Measurements from ENCODE around the gene GPBP1L1. TPM values are rescaled to one million over a fixed set of nuclear protein-coding genes. Genes with fewer than 3 reads are reported as not detected.

GPBP1L1 gene, protein sequence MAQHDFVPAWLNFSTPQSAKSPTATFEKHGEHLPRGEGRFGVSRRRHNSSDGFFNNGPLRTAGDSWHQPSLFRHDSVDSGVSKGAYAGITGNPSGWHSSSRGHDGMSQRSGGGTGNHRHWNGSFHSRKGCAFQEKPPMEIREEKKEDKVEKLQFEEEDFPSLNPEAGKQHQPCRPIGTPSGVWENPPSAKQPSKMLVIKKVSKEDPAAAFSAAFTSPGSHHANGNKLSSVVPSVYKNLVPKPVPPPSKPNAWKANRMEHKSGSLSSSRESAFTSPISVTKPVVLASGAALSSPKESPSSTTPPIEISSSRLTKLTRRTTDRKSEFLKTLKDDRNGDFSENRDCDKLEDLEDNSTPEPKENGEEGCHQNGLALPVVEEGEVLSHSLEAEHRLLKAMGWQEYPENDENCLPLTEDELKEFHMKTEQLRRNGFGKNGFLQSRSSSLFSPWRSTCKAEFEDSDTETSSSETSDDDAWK
- total RNA-seq (2012; rRNA removed) (57.4 and 83.6 TPM in 2 replicates), polyA plus RNA-seq (2012; rRNA removed) (24.0 and 31.5 TPM in 2 replicates), Bru-seq, nascent RNA (percentile 90 among the genes with signal in this experiment), BruChase-seq, experiment 1, labeled RNA remaining after a 6-hour chase (percentile 93 among the genes with signal in this experiment), BruChase-seq, experiment 2, labeled RNA remaining after a 2-hour chase (percentile 91 among the genes with signal in this experiment)
- 7.6 and 13.7 TPM in 2 replicates for polyA plus RNA-seq (2012; cell fraction: cytosol; rRNA removed)
- polyA plus RNA-seq (2012; cell fraction: nucleus; rRNA removed; ENCODE audit: low replicate concordance), result 12.7 and 65.0 TPM in 2 replicates
- long read RNA-seq, transcript GPBP1L1-202 (13 exons, 3,736 nt), result major isoform, 8 of 23 reads
- long read RNA-seq, partial matches to known transcripts, result 4 of 23 reads
- long read RNA-seq, other reads (novel, unspliced or antisense), result 7 of 23 reads

DNA sequence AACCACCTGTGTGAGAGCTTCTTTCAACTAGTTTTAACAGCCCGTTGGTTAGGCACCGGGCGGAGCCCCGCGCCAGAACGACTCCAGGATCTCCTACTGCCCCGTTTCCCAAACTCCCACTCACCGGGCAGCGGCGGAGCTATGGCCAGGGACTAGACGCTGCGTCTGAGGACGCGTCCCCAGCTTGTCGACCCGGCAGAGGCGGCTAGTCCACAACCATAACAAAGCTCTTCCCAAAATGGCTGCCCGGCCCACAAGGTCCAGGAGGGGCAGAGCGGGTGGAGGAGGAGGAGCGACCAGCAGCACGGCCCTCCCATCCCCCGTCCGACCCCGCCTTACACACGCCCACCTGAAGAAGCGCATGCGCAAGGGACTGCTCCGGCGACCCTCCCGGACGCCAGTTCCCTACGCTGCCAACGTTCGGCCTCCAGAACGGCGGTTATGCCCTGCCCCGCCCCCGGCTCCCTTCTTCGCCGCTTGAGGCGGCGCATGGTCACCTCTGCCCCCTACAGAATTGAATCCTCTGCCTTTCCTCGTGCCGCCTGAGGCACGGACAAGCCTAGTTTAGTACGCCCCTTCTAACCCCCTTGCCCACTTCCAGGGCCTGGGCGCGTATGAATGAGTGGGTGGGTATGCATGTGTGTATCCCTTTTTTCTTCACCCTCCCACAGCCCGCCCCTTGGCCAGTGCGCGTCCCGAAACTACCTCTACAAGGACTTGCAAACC, at the start of gene GPBP1L1:
Gene GPBP1L1 (minus strand): TSS at position 246 of the 726 bp plus-strand sequence. CDS start 27,446 bp downstream, outside the sequence.
- 0 out of 2 replicates have a peak within 1 kb of the TSS, but pooled peaks have one; percentile 16 for H2BK20ac ChIP-seq (ENCODE audit: low read depth, low read length)
- peak within 1 kb of the TSS; percentile 84 for H2BK5ac ChIP-seq (ENCODE audit: low read depth, low read length, poor library complexity, severe bottlenecking)
- H3K79me1 ChIP-seq (ENCODE audit: low read depth in 1 of 2, low read length in 2 of 2), result peaks cover 0 to 48% of the 10 kb centered on the region in 2 experiments; a peak in 3 of 4 replicates
- no peak for TF ChIP-seq FOS (IDR thresholded peaks at IDR 0.05; ENCODE audit: low read depth, low read length)
- no peak; the same call in 1 of the 2 replicates for TF ChIP-seq MXI1 (IDR thresholded peaks at IDR 0.05; ENCODE audit: borderline replicate concordance, low read depth, low read length)
- TF ChIP-seq CEBPB (IDR thresholded peaks at IDR 0.05; ENCODE audit: low read depth, low read length), result no peak
- TF ChIP-seq SMC3 (IDR thresholded peaks at IDR 0.05; ENCODE audit: low read depth, low read length), result no peak
- TF ChIP-seq MAZ (IDR thresholded peaks at IDR 0.05; ENCODE audit: borderline replicate concordance, low read depth, low read length), result peak; percentile 94; the same call in 1 of the 2 replicates
- TF ChIP-seq RAD21 (IDR thresholded peaks at IDR 0.05; ENCODE audit: low read length), result no peak
- peak; percentile 74; the same call in 1 of the 2 replicates for TF ChIP-seq POLR2A (IDR thresholded peaks at IDR 0.05; ENCODE audit: low read depth, low read length)
- TF ChIP-seq, protein P1, sequence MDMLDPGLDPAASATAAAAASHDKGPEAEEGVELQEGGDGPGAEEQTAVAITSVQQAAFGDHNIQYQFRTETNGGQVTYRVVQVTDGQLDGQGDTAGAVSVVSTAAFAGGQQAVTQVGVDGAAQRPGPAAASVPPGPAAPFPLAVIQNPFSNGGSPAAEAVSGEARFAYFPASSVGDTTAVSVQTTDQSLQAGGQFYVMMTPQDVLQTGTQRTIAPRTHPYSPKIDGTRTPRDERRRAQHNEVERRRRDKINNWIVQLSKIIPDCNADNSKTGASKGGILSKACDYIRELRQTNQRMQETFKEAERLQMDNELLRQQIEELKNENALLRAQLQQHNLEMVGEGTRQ (IDR thresholded peaks at IDR 0.05; ENCODE audit: low read depth, low read length), result 0 out of 2 replicates have a peak, but pooled peaks have one; percentile 3
- no peak for TF ChIP-seq MAFK (IDR thresholded peaks at IDR 0.05; ENCODE audit: low read depth, low read length)
- peak within 1 kb of the TSS; percentile 93 for H3K56ac ChIP-seq (ENCODE audit: extremely low read depth, insufficient read depth, low read length)
- peak within 1 kb of the TSS; percentile 94 for H3K4me3 ChIP-seq (ENCODE audit: insufficient read depth, low read depth, low read length)
- dilution Hi-C loops (cut with HindIII; ENCODE audit: low sequenced_read_pairs, unreplicated experiment) (no loop called here), intact Hi-C loops (cut with micrococcal nuclease) (loop anchor here (2.0 to 10.0 kb wide), 4 partner anchors 99 to 174 kb away; partner anchors contain the start of gene MAST2), in situ Hi-C loops (cut with MboI; ENCODE audit: low sequenced_read_pairs) (no loop called here)
- ATAC-seq (ENCODE audit: low read depth) (peak; percentile 88), DNase-seq (peak; percentile 97)
- H2AK9ac ChIP-seq (replicated peaks; ENCODE audit: low read depth, low read length, poor library complexity), result peak within 1 kb of the TSS; percentile 100
- 1% methylated on average over 26 of the region's 52 CpGs; no CpG with 5 or more reads in 1 of the 2 experiments for WGBS, 2 experiments (ENCODE audit: extremely low coverage in 2 of 2, insufficient read length in 1 of 2)
- ChIA-PET CTCF (interaction anchor here (0.7 kb wide), 1 partner anchor 9 kb away, joined by 3 read pairs; no protein-coding TSS in a partner anchor), POLR2A (ENCODE audit: unreplicated experiment) (interaction anchor here (1.1 to 1.3 kb wide), 2 partner anchors 15 to 17 kb away, joined by 3 to 7 read pairs; no protein-coding TSS in a partner anchor)
- peak within 1 kb of the TSS; percentile 98 for H3K4ac ChIP-seq (ENCODE audit: low read depth, low read length)
- H4K20me1 ChIP-seq (ENCODE audit: insufficient read depth, low read length), result peaks cover 23% of the 10 kb centered on the region; the same call in 1 of the 2 replicates
- H4K5ac ChIP-seq (ENCODE audit: low read depth, low read length), result peak within 1 kb of the TSS; percentile 89
- no peaks in the 10 kb centered on the region; the same call in 1 of the 2 replicates for H3K36me3 ChIP-seq (ENCODE audit: control insufficient read depth, insufficient read depth, low read length)
- H3K14ac ChIP-seq (replicated peaks; ENCODE audit: low read depth, low read length), result peak within 1 kb of the TSS; percentile 96
- no peaks in the 10 kb centered on the region for H3K9me3 ChIP-seq (ENCODE audit: control insufficient read depth, insufficient read depth, low read length)
- H3K4me1 ChIP-seq (ENCODE audit: control insufficient read depth, insufficient read depth, low read length), result no peaks in the 10 kb centered on the region
- peak within 1 kb of the TSS; percentile 50 for H3K18ac ChIP-seq (ENCODE audit: low read depth, low read length)
- no peaks in the 10 kb centered on the region for H3K27me3 ChIP-seq (ENCODE audit: control insufficient read depth, insufficient read depth, low read length)
- H3K23ac ChIP-seq (ENCODE audit: low read depth, low read length), result peak within 1 kb of the TSS; percentile 94
- H3K9me1 ChIP-seq (ENCODE audit: insufficient read depth, low read length), result peaks cover 5% of the 10 kb centered on the region; the same call in 1 of the 2 replicates
- no TSS peak for BruUV-seq (replicated peaks)
- peak within 1 kb of the TSS; percentile 92 for H3K4me2 ChIP-seq (ENCODE audit: low read depth, low read length)
- peak within 1 kb of the TSS; percentile 93 to 98 for H4K8ac ChIP-seq (ENCODE audit: low read depth in 2 of 2, low read length in 2 of 2)
- H2BK120ac ChIP-seq (ENCODE audit: low read depth, low read length), result peak within 1 kb of the TSS; percentile 61
- no peak within 1 kb of the TSS; the same call in 2 of the 3 replicates for H2BK15ac ChIP-seq (ENCODE audit: low read depth, low read length)
- H2AFZ ChIP-seq (replicated peaks; ENCODE audit: low read length, poor library complexity), result peak within 1 kb of the TSS; percentile 98
- peak within 1 kb of the TSS; percentile 87 for H2AK5ac ChIP-seq (ENCODE audit: low read depth, low read length)
- H3K9ac ChIP-seq (ENCODE audit: low read depth, low read length), result peak within 1 kb of the TSS; percentile 85
- peak within 1 kb of the TSS; percentile 86 for H3K27ac ChIP-seq (ENCODE audit: insufficient read depth, low read length)
- peak within 1 kb of the TSS; percentile 91 for H4K91ac ChIP-seq (ENCODE audit: insufficient read depth, low read depth, low read length)
